Measurements from ENCODE around the gene AFAP1. TPM values are rescaled to one million over a fixed set of nuclear protein-coding genes. Genes with fewer than 3 reads are reported as not detected.

AFAP1 gene
- total RNA-seq, 1 experiment from 2014 or later: 94.7 TPM

DNA sequence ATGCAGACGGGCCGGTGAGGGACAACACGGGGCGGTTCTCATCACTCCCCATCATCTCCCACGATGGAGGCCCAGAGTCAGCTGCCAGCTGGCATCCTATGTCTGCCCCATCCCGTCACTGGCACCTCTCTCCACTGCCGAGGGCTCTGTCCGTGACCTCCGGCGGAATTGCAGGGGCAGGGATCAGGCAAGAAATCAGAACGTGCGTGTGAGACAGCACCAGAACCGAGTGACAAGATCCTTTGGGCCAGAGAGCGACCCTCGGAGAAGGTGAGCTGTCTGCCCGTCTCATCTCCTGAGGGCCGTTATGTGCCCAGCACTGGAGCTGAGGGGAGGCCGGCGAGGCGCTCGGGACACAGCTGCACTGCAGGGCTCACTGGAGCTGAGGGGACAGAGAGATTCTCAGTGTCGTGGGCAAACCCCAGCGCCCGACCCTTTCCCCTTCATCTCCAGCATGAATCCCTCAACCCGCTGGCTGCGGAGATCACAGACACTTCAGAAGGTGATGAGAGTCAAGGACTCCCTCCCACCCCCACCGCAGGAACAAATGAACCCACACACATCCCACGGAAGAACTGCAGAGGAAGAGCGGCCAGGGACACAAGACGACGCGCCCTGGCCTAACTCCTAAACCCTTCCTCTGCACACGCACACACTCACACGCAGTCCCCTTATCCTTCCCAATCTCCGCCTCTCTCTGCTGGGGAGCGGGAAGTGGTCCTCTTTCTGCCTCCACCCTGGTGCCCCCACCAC, 128.7 kb downstream of the AFAP1 start:
- no peaks in the 10 kb centered on the region for H3K27me3 ChIP-seq (ENCODE audit: control insufficient read depth, insufficient read depth, low read length)
- H3K36me3 ChIP-seq (ENCODE audit: control insufficient read depth, insufficient read depth, low read length): peaks cover 20% of the 10 kb centered on the region
- no TSS peak for BruUV-seq (replicated peaks)
- intact Hi-C loops (cut with micrococcal nuclease; ENCODE audit: unreplicated experiment) (no loop called here), in situ Hi-C loops (cut with HindIII; ENCODE audit: low pct_unique_long_range_greater_than_20kb, low sequenced_read_pairs) (no loop called here)
- no peak overlapping the region for H3K27ac ChIP-seq (ENCODE audit: low read length)
- DNase-seq (ENCODE audit: low read depth, low spot score): no peak
- H3K4me3 ChIP-seq (ENCODE audit: low read depth in 2 of 2, low read length in 2 of 2): no peak overlapping the region
- ATAC-seq: no peak
- POLR2A ChIA-PET: no interaction called here
- TF ChIP-seq, protein P1, sequence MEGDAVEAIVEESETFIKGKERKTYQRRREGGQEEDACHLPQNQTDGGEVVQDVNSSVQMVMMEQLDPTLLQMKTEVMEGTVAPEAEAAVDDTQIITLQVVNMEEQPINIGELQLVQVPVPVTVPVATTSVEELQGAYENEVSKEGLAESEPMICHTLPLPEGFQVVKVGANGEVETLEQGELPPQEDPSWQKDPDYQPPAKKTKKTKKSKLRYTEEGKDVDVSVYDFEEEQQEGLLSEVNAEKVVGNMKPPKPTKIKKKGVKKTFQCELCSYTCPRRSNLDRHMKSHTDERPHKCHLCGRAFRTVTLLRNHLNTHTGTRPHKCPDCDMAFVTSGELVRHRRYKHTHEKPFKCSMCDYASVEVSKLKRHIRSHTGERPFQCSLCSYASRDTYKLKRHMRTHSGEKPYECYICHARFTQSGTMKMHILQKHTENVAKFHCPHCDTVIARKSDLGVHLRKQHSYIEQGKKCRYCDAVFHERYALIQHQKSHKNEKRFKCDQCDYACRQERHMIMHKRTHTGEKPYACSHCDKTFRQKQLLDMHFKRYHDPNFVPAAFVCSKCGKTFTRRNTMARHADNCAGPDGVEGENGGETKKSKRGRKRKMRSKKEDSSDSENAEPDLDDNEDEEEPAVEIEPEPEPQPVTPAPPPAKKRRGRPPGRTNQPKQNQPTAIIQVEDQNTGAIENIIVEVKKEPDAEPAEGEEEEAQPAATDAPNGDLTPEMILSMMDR (IDR thresholded peaks at IDR 0.05): no peak
- TF ChIP-seq, protein P2, sequence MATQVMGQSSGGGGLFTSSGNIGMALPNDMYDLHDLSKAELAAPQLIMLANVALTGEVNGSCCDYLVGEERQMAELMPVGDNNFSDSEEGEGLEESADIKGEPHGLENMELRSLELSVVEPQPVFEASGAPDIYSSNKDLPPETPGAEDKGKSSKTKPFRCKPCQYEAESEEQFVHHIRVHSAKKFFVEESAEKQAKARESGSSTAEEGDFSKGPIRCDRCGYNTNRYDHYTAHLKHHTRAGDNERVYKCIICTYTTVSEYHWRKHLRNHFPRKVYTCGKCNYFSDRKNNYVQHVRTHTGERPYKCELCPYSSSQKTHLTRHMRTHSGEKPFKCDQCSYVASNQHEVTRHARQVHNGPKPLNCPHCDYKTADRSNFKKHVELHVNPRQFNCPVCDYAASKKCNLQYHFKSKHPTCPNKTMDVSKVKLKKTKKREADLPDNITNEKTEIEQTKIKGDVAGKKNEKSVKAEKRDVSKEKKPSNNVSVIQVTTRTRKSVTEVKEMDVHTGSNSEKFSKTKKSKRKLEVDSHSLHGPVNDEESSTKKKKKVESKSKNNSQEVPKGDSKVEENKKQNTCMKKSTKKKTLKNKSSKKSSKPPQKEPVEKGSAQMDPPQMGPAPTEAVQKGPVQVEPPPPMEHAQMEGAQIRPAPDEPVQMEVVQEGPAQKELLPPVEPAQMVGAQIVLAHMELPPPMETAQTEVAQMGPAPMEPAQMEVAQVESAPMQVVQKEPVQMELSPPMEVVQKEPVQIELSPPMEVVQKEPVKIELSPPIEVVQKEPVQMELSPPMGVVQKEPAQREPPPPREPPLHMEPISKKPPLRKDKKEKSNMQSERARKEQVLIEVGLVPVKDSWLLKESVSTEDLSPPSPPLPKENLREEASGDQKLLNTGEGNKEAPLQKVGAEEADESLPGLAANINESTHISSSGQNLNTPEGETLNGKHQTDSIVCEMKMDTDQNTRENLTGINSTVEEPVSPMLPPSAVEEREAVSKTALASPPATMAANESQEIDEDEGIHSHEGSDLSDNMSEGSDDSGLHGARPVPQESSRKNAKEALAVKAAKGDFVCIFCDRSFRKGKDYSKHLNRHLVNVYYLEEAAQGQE (IDR thresholded peaks at IDR 0.05; ENCODE audit: insufficient read depth in 1 of 2, low read depth in 2 of 2, low read length in 1 of 2): no peak
- TF ChIP-seq SIN3A (IDR thresholded peaks at IDR 0.05; ENCODE audit: borderline replicate concordance, insufficient read depth, low read depth, low read length) (no peak), POLR2AphosphoS5 (IDR thresholded peaks at IDR 0.05; ENCODE audit: low read depth, low read length) (no peak), TCF7L2 (IDR thresholded peaks at IDR 0.05; ENCODE audit: low read depth, low read length) (no peak)
- CTCF ChIA-PET: no interaction called here
- H3K9me3 ChIP-seq (ENCODE audit: control insufficient read depth, insufficient read depth, low read depth, low read length): no peaks in the 10 kb centered on the region
- peaks cover 33% of the 10 kb centered on the region for H3K4me1 ChIP-seq (ENCODE audit: control insufficient read depth, insufficient read depth, low read length)

DNA sequence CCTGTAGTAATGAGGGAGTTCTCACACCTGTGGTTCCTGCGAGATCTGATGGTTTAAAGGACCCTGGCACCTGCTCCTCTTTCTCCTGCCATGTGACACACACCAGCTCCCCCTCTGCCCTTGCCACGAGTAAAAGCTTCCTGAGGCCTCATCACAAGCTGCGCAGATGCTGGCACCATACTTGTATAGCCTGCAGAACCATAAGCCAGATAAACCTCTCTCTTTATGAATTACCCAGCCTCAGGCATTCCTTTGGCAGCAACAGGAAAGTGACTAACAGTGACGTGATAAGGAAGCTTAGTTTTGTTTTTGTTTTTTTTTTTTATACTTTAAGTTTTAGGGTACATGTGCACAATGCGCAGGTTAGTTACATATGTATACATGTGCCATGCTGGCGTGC, 130.9 kb downstream of the AFAP1 start:
- ChIA-PET CTCF (no interaction called here), POLR2A (no interaction called here)
- TF ChIP-seq, protein P1 (IDR thresholded peaks at IDR 0.05): no peak
- TF ChIP-seq TCF7L2 (IDR thresholded peaks at IDR 0.05; ENCODE audit: low read depth, low read length) (no peak), POLR2AphosphoS5 (IDR thresholded peaks at IDR 0.05; ENCODE audit: low read depth, low read length) (no peak)
- TF ChIP-seq, protein P2 (IDR thresholded peaks at IDR 0.05; ENCODE audit: insufficient read depth in 1 of 2, low read depth in 2 of 2, low read length in 1 of 2): no peak
- intact Hi-C loops (cut with micrococcal nuclease; ENCODE audit: unreplicated experiment) (no loop called here), in situ Hi-C loops (cut with HindIII; ENCODE audit: low pct_unique_long_range_greater_than_20kb, low sequenced_read_pairs) (no loop called here)
- DNase-seq (ENCODE audit: low read depth, low spot score): no peak
- no peaks in the 10 kb centered on the region for H3K9me3 ChIP-seq (ENCODE audit: control insufficient read depth, insufficient read depth, low read depth, low read length)
- H3K27me3 ChIP-seq (ENCODE audit: control insufficient read depth, insufficient read depth, low read length): no peaks in the 10 kb centered on the region
- peak overlapping the region; percentile 41; the same call in 1 of the 2 replicates for H3K27ac ChIP-seq (ENCODE audit: low read length)
- peaks cover 50% of the 10 kb centered on the region for H3K4me1 ChIP-seq (ENCODE audit: control insufficient read depth, insufficient read depth, low read length)
- TSS peak; percentile 13 for BruUV-seq (replicated peaks)
- H3K4me3 ChIP-seq (ENCODE audit: low read depth in 2 of 2, low read length in 2 of 2): no peak overlapping the region
- peaks cover 11% of the 10 kb centered on the region for H3K36me3 ChIP-seq (ENCODE audit: control insufficient read depth, insufficient read depth, low read length)
- ATAC-seq: no peak
